ENCODE measurements around the gene GNB5.

DNA sequence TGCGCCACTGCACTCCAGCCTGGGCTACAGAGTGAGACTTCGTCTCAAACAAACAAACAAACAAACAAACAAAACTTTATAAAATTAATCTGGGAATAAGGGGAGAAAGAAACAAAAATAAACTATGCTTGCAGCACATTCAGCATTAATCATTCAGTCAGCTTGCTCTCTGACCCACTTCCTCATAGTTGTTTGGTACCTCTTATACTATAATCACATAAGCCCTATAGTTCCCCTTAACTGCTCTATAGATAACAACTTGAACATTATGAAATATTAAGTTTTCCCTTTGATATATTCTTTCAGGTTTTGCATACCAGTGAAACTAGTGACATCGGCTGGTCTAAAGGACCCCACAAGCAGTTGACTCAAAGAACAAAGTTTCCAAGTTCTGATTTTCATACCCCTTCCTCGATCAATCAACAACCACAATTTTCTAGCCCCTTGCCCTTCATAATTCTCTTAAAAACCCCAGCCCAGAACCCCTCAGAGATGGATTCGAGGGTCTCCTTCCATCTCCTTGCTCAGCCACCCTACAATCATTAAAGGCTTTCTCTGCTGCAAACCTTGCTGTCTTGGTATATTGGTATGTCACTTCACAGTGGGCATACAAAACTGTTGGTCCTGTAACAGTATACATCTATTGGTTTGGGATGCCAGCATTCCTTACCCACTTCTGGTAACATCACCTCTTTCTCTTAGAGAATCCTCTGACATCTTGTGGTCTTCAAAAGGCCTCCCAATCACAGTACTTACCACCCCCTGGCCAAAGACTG lies 105.0 kb downstream of the GNB5 start:
- TF ChIP-seq, protein P1, sequence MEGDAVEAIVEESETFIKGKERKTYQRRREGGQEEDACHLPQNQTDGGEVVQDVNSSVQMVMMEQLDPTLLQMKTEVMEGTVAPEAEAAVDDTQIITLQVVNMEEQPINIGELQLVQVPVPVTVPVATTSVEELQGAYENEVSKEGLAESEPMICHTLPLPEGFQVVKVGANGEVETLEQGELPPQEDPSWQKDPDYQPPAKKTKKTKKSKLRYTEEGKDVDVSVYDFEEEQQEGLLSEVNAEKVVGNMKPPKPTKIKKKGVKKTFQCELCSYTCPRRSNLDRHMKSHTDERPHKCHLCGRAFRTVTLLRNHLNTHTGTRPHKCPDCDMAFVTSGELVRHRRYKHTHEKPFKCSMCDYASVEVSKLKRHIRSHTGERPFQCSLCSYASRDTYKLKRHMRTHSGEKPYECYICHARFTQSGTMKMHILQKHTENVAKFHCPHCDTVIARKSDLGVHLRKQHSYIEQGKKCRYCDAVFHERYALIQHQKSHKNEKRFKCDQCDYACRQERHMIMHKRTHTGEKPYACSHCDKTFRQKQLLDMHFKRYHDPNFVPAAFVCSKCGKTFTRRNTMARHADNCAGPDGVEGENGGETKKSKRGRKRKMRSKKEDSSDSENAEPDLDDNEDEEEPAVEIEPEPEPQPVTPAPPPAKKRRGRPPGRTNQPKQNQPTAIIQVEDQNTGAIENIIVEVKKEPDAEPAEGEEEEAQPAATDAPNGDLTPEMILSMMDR (IDR thresholded peaks at IDR 0.05; ENCODE audit: insufficient read depth, low read depth, low read length), result no peak
- TF ChIP-seq EZH2 (IDR thresholded peaks at IDR 0.05; ENCODE audit: insufficient read depth, low read length), result no peak
